HepG2 (cell line): ENCODE measurements around the gene MAGI1. TPM values are rescaled to one million over a fixed set of nuclear protein-coding genes. Genes with fewer than 3 reads are reported as not detected.
"Not testable (repeated sequence)": the region's sequence is repeated elsewhere in the genome, so short reads cannot be mapped to it uniquely, and the experiment has no call there.

Experiments
- ATAC-seq: fragments of 200-7000 bp; cut with Tn5 transposase; 3 replicates; pipeline ENCODE4 v1.9.1; 2020; ENCODE audit warnings: mild to moderate bottlenecking, moderate library complexity
- BruUV-seq: library from RNA; stranded (reverse); fragments of 400-500 nt; replicated peaks from 2 replicates; lab custom pipeline; 2021; lab: Mats Ljungman, UMichigan
- CTCF ChIA-PET: fragments of 300-600 bp; formaldehyde crosslinking; extraction: SDS; loops from one replicate; lab custom pipeline; 2021; ENCODE audit warnings: low total read pairs, inconsistent platforms, low intra/inter-chr PET ratio; lab: Yijun Ruan, JAX
- POLR2A ChIA-PET: fragments of 350-600 bp; sonication (Branson Sonifier 250); formaldehyde crosslinking; loops from one replicate; lab custom pipeline; 2020; ENCODE audit warnings: antibody characterized with exemption, inconsistent platforms; lab: Yijun Ruan, JAX
- DNase-seq: peaks from one replicate; pipeline ENCODE4 v3.0.0-alpha.2; 2015; ENCODE audit warnings: low spot score
- FAIRE-seq: peaks from 3 replicates; lab custom pipeline; 2011; peaks lifted over from hg19 to GRCh38; lab: Jason Lieb, UNC
- H2AFZ ChIP-seq: one replicate; pipeline ENCODE4 v1.6.1; 2011; ENCODE audit warnings: low read length, inconsistent platforms
- H3K27ac ChIP-seq: fragments of 300-600 bp; 3 replicates; pipeline ENCODE4 v1.8.0; 2011; ENCODE audit warnings: mixed run types, mild to moderate bottlenecking, mixed read lengths, low read length, inconsistent platforms; ENCODE audit not compliant: insufficient read depth; ENCODE audit errors: extremely low read length
- H3K27me3 ChIP-seq, 2 experiments: fragments of 200-600 bp in 1 of 2; 2 replicates in 1 of 2; 3 replicates in 1 of 2; pipeline versions ENCODE4 v1.6.0 to v1.8.0; 2011; ENCODE audit warnings: low read length in 2 of 2, mild to moderate bottlenecking in 2 of 2, moderate library complexity in 2 of 2, inconsistent platforms in 1 of 2; ENCODE audit not compliant: insufficient read depth in 2 of 2, control insufficient read depth in 1 of 2
- H3K36me3 ChIP-seq, 2 experiments: fragments of 200-600 bp in 1 of 2; replicated peaks in 1 of 2; 2 replicates in 1 of 2; 3 replicates in 1 of 2; pipeline versions ENCODE4 v1.5.1 to v1.8.0; 2011; ENCODE audit warnings: low read length in 2 of 2, inconsistent platforms in 1 of 2; ENCODE audit not compliant: insufficient read depth in 2 of 2, control insufficient read depth in 1 of 2
- H3K4me1 ChIP-seq: 2 replicates; pipeline ENCODE4 v1.5.1; 2012; ENCODE audit warnings: low read length, inconsistent platforms; ENCODE audit not compliant: insufficient read depth
- H3K4me2 ChIP-seq: 2 replicates; pipeline ENCODE4 v1.6.0; 2011; ENCODE audit warnings: low read depth, low read length, inconsistent platforms
- H3K4me3 ChIP-seq, 3 experiments: fragments of 200-600 bp in 1 of 3; sonication (generic), shearing (Covaris generic) in 1 of 3; replicated peaks in 1 of 3; 2 replicates each; pipeline ENCODE4 v1.5.1; 2011 to 2016; ENCODE audit warnings: low read length in 3 of 3, inconsistent platforms in 2 of 3, low read depth in 2 of 3, mild to moderate bottlenecking in 2 of 3, control low read depth in 1 of 3, mixed read lengths in 1 of 3; ENCODE audit not compliant: insufficient read depth in 1 of 3
- H3K79me2 ChIP-seq: one replicate; pipeline ENCODE4 v1.6.1; 2011; ENCODE audit warnings: low read length, inconsistent platforms; ENCODE audit not compliant: insufficient read depth
- H3K9ac ChIP-seq: 2 replicates; pipeline ENCODE4 v1.6.0; 2011; ENCODE audit warnings: mild to moderate bottlenecking, low read depth, low read length, inconsistent platforms; ENCODE audit not compliant: insufficient read depth
- H3K9me3 ChIP-seq: 2 replicates; pipeline ENCODE4 v1.5.1; 2012; ENCODE audit warnings: mild to moderate bottlenecking, low read length
- H4K20me1 ChIP-seq: 2 replicates; pipeline ENCODE4 v1.6.0; 2011; ENCODE audit warnings: inconsistent platforms, mild to moderate bottlenecking, low read length, moderate library complexity; ENCODE audit not compliant: insufficient read depth
- CEBPB ChIP-seq: IDR thresholded peaks from 2 replicates; pipeline ENCODE4 v1.6.1; 2011; ENCODE audit warnings: low read depth, low read length, improper control_type of control experiment, borderline replicate concordance
- MAF1 ChIP-seq: sonication (generic); formaldehyde crosslinking; IDR thresholded peaks from 2 replicates; pipeline ENCODE4 v1.5.0; 2020; ENCODE audit warnings: missing genetic modification reagents, borderline replicate concordance
- NFIC ChIP-seq: IDR thresholded peaks from 2 replicates; pipeline ENCODE4 v1.6.1; 2012; ENCODE audit warnings: mild to moderate bottlenecking, low read length, inconsistent platforms
- ZNF629 ChIP-seq: sonication (generic); formaldehyde crosslinking; conservative IDR thresholded peaks from 2 replicates; pipeline ENCODE4 v1.5.0; 2020; ENCODE audit warnings: missing genetic modification reagents
- ZNF713 ChIP-seq: sonication (generic); formaldehyde crosslinking; IDR thresholded peaks from 2 replicates; pipeline ENCODE4 v1.4.0; 2020; ENCODE audit warnings: mild to moderate bottlenecking, missing genetic modification reagents
- ZZZ3 ChIP-seq: sonication (generic); formaldehyde crosslinking; IDR thresholded peaks from 2 replicates; pipeline ENCODE4 v1.4.0; 2020; ENCODE audit warnings: missing genetic modification reagents, mild to moderate bottlenecking, borderline replicate concordance
- WGBS: methylation state at CpG from one replicate; pipeline ENCODE4 v1.1.6; 2017; ENCODE audit warnings: low lambda C conversion rate; 5-methylcytosine and 5-hydroxymethylcytosine counted together
- in situ Hi-C: cut with HindIII; loops from 2 replicates; pipeline ENCODE4 v1.10.0; 2017; ENCODE audit warnings: low pct_unique_long_range_greater_than_20kb; ENCODE audit not compliant: extremely low pct_ligation_motif_present
- intact Hi-C: fragments of 100-400 bp; cut with micrococcal nuclease; formaldehyde crosslinking; loops from one replicate; pipeline ENCODE4 v1.10.0; 2022; ENCODE audit not compliant: unreplicated experiment
- polyA plus RNA-seq, 8 experiments: library from polyadenylated mRNA; depleted of rRNA in 3 of 8; stranded (reverse) in 7 of 8; unstranded in 1 of 8; fragments of >200 nt; fragmentation: Illumina TruSeq in 4 of 8; extraction: Trizol in 4 of 8; gene quantifications; 2 replicates each; pipeline versions ENCODE4 v1.2.1 to v1.2.3, GENCODE V29; 2011 to 2016; ENCODE audit warnings: low read depth in 4 of 8, missing spikeins in 1 of 8, mixed read lengths in 1 of 8; ENCODE audit not compliant: insufficient read depth in 1 of 8
- total RNA-seq, 5 experiments: library from RNA; depleted of rRNA; stranded (reverse); fragments of >200 nt; fragmentation: Illumina TruSeq; extraction: Trizol; gene quantifications; 2 replicates each; pipeline ENCODE4 v1.2.3, GENCODE V29; 2016; ENCODE audit warnings: low read depth in 1 of 5
- TF ChIP-seq, protein P1 (sequence below): sonication (generic); formaldehyde crosslinking; IDR thresholded peaks from 2 replicates; pipeline ENCODE4 v1.4.0; 2020; ENCODE audit warnings: mild to moderate bottlenecking, low read depth, missing genetic modification reagents
- TF ChIP-seq, protein P2 (sequence below): sonication (generic); formaldehyde crosslinking; IDR thresholded peaks from 2 replicates; pipeline ENCODE4 v1.4.0; 2020; ENCODE audit warnings: mild to moderate bottlenecking, missing genetic modification reagents
- TF ChIP-seq, protein P3 (sequence below): sonication (generic); formaldehyde crosslinking; IDR thresholded peaks from 2 replicates; pipeline ENCODE4 v1.9.0; 2022; ENCODE audit warnings: low read depth, missing genetic modification reagents
- TF ChIP-seq, protein P4 (sequence below): sonication (generic); formaldehyde crosslinking; IDR thresholded peaks from 2 replicates; pipeline ENCODE4 v1.5.0; 2020; ENCODE audit warnings: mild to moderate bottlenecking, missing genetic modification reagents

The MAGI1 gene
- total and polyA plus RNA-seq, 2 of the 13 experiments (the other 11 are each of a cell fraction or from before 2014, with no cell fraction given), result 22.2 to 26.0 TPM

DNA sequence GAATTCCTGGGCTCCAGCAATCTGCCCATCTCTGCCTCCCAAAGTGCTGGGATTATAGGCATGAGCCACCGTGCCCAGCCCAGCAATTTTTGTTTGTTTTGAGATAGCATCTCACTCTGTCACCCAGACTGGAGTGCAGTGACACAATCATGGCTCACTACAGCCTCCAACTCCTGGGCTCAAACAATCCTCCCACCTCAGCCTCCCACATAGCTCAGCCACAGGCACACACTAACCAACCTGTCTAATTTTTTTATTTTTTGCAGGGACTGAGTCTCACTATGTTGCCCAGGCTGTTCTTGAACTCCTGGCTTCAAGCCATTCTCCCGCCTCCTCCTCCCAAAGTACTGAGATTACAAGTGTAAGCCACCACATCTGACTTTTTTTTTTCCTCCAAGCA lies 7.6 kb upstream of the MAGI1 start:
- intact Hi-C loops, result not testable (repeated sequence)

DNA sequence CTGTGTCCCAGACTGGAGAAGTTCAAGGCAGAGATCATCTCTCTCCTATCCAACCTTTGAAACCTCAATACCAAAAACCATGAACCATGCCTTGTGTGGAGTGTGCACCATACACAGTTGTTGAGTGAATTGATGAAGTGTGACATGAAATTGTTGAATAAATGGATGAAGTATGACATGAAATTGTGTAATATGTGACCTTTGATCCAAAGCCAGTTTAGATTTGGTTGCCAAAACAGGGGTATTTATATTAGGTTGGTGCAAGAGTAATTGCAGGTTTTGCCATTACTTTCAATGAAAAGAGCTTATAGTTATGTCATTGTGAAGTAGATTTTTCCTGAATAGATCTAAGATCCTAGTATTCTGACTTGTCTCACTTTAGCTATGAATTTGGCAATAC lies 3.1 kb upstream of the MAGI1 start:
- Histone ChIP-seq H3K4me3 (no peak overlapping the region), H3K9ac (no peak overlapping the region), H4K20me1 (peaks cover under 1% of the 10 kb centered on the region; the same call in 1 of the 2 replicates), H3K79me2 (peaks cover 13% of the 10 kb centered on the region), H3K27ac (no peak overlapping the region), H2AFZ (no peak overlapping the region), H3K4me2 (no peak overlapping the region), H3K27me3 (no peaks in the 10 kb centered on the region; a peak in 1 of 5 replicates), H3K4me1 (peaks cover 34% of the 10 kb centered on the region), H3K9me3 (no peaks in the 10 kb centered on the region), H3K36me3 (no peaks in the 10 kb centered on the region)
- FAIRE-seq (peak; percentile 12), DNase-seq (no peak), ATAC-seq (no peak)
- TF ChIP-seq ZZZ3 (CRISPR knock-in tag) (no peak), MAF1 (CRISPR knock-in tag) (no peak), ZNF713 (CRISPR knock-in tag) (no peak), NFIC (no peak), ZNF629 (CRISPR knock-in tag) (no peak), CEBPB (0 out of 2 replicates have a peak, but pooled peaks have one; percentile 21)
- TF ChIP-seq, protein P1, sequence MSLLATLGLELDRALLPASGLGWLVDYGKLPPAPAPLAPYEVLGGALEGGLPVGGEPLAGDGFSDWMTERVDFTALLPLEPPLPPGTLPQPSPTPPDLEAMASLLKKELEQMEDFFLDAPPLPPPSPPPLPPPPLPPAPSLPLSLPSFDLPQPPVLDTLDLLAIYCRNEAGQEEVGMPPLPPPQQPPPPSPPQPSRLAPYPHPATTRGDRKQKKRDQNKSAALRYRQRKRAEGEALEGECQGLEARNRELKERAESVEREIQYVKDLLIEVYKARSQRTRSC (CRISPR knock-in tag), result no peak
- TF ChIP-seq, protein P2, sequence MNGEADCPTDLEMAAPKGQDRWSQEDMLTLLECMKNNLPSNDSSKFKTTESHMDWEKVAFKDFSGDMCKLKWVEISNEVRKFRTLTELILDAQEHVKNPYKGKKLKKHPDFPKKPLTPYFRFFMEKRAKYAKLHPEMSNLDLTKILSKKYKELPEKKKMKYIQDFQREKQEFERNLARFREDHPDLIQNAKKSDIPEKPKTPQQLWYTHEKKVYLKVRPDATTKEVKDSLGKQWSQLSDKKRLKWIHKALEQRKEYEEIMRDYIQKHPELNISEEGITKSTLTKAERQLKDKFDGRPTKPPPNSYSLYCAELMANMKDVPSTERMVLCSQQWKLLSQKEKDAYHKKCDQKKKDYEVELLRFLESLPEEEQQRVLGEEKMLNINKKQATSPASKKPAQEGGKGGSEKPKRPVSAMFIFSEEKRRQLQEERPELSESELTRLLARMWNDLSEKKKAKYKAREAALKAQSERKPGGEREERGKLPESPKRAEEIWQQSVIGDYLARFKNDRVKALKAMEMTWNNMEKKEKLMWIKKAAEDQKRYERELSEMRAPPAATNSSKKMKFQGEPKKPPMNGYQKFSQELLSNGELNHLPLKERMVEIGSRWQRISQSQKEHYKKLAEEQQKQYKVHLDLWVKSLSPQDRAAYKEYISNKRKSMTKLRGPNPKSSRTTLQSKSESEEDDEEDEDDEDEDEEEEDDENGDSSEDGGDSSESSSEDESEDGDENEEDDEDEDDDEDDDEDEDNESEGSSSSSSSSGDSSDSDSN, result no peak
- TF ChIP-seq, protein P3, sequence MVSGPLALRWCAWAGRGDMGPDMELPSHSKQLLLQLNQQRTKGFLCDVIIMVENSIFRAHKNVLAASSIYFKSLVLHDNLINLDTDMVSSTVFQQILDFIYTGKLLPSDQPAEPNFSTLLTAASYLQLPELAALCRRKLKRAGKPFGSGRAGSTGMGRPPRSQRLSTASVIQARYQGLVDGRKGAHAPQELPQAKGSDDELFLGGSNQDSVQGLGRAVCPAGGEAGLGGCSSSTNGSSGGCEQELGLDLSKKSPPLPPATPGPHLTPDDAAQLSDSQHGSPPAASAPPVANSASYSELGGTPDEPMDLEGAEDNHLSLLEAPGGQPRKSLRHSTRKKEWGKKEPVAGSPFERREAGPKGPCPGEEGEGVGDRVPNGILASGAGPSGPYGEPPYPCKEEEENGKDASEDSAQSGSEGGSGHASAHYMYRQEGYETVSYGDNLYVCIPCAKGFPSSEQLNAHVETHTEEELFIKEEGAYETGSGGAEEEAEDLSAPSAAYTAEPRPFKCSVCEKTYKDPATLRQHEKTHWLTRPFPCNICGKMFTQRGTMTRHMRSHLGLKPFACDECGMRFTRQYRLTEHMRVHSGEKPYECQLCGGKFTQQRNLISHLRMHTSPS (CRISPR knock-in tag), result no peak
- in situ Hi-C loops, result no loop called here
- ChIA-PET POLR2A (no interaction called here), CTCF (no interaction called here)
- BruUV-seq, result no TSS peak
- intact Hi-C loops, result no loop called here

More for the DNA sequence above, 7.6 kb upstream of the MAGI1 start:
- FAIRE-seq, H4K20me1 ChIP-seq, CTCF ChIA-PET, H3K9ac ChIP-seq, BruUV-seq, H3K79me2 ChIP-seq, H3K36me3 ChIP-seq, H2AFZ ChIP-seq, H3K27ac ChIP-seq, ATAC-seq, H3K27me3 ChIP-seq, POLR2A ChIA-PET, H3K4me3 ChIP-seq, H3K9me3 ChIP-seq, DNase-seq, H3K4me2 ChIP-seq, in situ Hi-C loops: not testable (repeated sequence)
- peaks cover 34% of the 10 kb centered on the region for H3K4me1 ChIP-seq
- TF ChIP-seq, protein P4, sequence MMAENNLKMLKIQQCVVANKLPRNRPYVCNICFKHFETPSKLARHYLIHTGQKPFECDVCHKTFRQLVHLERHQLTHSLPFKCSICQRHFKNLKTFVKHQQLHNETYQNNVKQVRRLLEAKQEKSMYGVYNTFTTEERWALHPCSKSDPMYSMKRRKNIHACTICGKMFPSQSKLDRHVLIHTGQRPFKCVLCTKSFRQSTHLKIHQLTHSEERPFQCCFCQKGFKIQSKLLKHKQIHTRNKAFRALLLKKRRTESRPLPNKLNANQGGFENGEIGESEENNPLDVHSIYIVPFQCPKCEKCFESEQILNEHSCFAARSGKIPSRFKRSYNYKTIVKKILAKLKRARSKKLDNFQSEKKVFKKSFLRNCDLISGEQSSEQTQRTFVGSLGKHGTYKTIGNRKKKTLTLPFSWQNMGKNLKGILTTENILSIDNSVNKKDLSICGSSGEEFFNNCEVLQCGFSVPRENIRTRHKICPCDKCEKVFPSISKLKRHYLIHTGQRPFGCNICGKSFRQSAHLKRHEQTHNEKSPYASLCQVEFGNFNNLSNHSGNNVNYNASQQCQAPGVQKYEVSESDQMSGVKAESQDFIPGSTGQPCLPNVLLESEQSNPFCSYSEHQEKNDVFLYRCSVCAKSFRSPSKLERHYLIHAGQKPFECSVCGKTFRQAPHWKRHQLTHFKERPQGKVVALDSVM (CRISPR knock-in tag), result peak; percentile 92
- WGBS, result 48% methylated on average over 2 of the region's 2 CpGs
